SU-DHL-6 (cell line): ENCODE data around the gene M6PR.

ENCODE experiments used
- H2AFZ ChIP-seq: fragments of 200-600 bp; sonication (generic); 2 replicates; pipeline ENCODE4 v1.6.1; 2014; ENCODE audit warnings: low read depth, mild to moderate bottlenecking, moderate library complexity, mixed read lengths, antibody characterized with exemption, low read length; ENCODE audit not compliant: severe bottlenecking
- H3F3A ChIP-seq: fragments of 200-600 bp; shearing (Covaris generic); 2 replicates; pipeline ENCODE4 v1.6.0; 2016; ENCODE audit warnings: antibody characterized with exemption, mild to moderate bottlenecking; ENCODE audit not compliant: insufficient read depth
- H3K27ac ChIP-seq: fragments of 200-600 bp; sonication (generic); 2 replicates; pipeline ENCODE4 v1.5.1; 2016; ENCODE audit warnings: low read depth, mild to moderate bottlenecking, low read length, moderate library complexity, mixed read lengths
- H3K27me3 ChIP-seq: fragments of 200-600 bp; sonication (generic), shearing (Covaris generic); 2 replicates; pipeline ENCODE4 v1.6.0; 2014; ENCODE audit warnings: mild to moderate bottlenecking, low read length
- H3K36me3 ChIP-seq: fragments of 200-600 bp; sonication (generic); 2 replicates; pipeline ENCODE4 v1.6.1; 2014; ENCODE audit warnings: mild to moderate bottlenecking, low read length, mixed read lengths
- H3K4me2 ChIP-seq: fragments of 300-600, 200-600 bp; shearing (Covaris generic), sonication (generic); 2 replicates; pipeline ENCODE4 v1.6.0; 2014; ENCODE audit warnings: low read length, low read depth, mild to moderate bottlenecking; ENCODE audit not compliant: poor library complexity, severe bottlenecking
- H3K4me3 ChIP-seq: fragments of 200-600 bp; sonication (generic); 2 replicates; pipeline ENCODE4 v1.5.1; 2014; ENCODE audit warnings: antibody characterized with exemption, low read length, mild to moderate bottlenecking, mixed read lengths; ENCODE audit not compliant: insufficient read depth, poor library complexity, severe bottlenecking
- H3K79me2 ChIP-seq: fragments of 200-600 bp; sonication (generic); 2 replicates; pipeline ENCODE4 v1.6.1; 2014; ENCODE audit warnings: mild to moderate bottlenecking, low read length, moderate library complexity; ENCODE audit not compliant: insufficient read depth
- H3K9ac ChIP-seq: fragments of 200-600 bp; sonication (generic); 2 replicates; pipeline ENCODE4 v1.7.0; 2014; ENCODE audit warnings: mild to moderate bottlenecking, low read length
- H3K9me2 ChIP-seq: fragments of 200-600 bp; sonication (generic); replicated peaks from 2 replicates; pipeline ENCODE4 v1.6.1; 2014; ENCODE audit warnings: low read length; ENCODE audit not compliant: insufficient read depth
- H3K9me3 ChIP-seq: fragments of 200-600 bp; sonication (generic); 2 replicates; pipeline ENCODE4 v1.6.1; 2014; ENCODE audit warnings: low read length, mixed read lengths; ENCODE audit not compliant: insufficient read depth
- H4K20me1 ChIP-seq: fragments of 200-600 bp; sonication (generic); 2 replicates; pipeline ENCODE4 v1.6.1; 2014; ENCODE audit warnings: low read depth, mild to moderate bottlenecking, antibody characterized with exemption, low read length, moderate library complexity, mixed read lengths
- EZH2phosphoT487 ChIP-seq: fragments of 200-600 bp; sonication (generic), shearing (Covaris generic); conservative IDR thresholded peaks from 2 replicates; pipeline ENCODE4 v1.6.1; 2018; ENCODE audit warnings: mild to moderate bottlenecking, antibody characterized with exemption, low read length, moderate library complexity, mixed read lengths
- TF ChIP-seq, protein P1 (sequence below): fragments of 200-600 bp; sonication (generic); IDR thresholded peaks from one replicate; pipeline ENCODE4 v1.5.1; 2017; ENCODE audit warnings: antibody characterized with exemption, mild to moderate bottlenecking, low read length, moderate library complexity; ENCODE audit not compliant: insufficient read depth, poor library complexity, severe bottlenecking

M6PR gene

DNA sequence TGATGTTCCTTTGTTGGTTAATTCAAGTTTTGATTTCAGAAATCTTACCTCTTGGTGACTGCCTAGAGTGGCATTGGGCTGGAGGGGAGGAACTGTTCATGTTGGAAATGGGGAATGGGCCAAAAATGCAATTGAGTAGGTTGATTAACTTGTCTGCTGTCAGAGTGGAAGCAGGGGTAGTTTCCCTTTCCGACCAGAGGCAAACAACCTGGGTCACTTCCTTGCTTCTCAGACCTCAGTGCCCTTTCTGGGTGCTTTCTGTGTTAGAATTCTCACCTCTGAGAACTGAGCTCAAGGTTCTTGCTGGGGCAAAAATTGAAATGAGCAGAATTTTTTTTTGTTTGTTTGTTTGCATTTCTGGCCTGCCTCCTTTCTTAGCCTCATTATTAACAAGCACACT is 2.3 kb upstream of the M6PR start:
- H3K79me2 ChIP-seq = peaks cover 44% of the 10 kb centered on the region
- no peaks in the 10 kb centered on the region; the same call in 1 of the 2 replicates for H4K20me1 ChIP-seq
- H3K27ac ChIP-seq = no peak overlapping the region
- H2AFZ ChIP-seq = no peak overlapping the region
- peaks cover 6% of the 10 kb centered on the region for H3F3A ChIP-seq
- no peak overlapping the region for H3K4me3 ChIP-seq
- peak overlapping the region; percentile 96 for H3K4me2 ChIP-seq
- no peaks in the 10 kb centered on the region for H3K27me3 ChIP-seq
- no peak overlapping the region for H3K9ac ChIP-seq
- no peak for TF ChIP-seq EZH2phosphoT487
- TF ChIP-seq, protein P1, sequence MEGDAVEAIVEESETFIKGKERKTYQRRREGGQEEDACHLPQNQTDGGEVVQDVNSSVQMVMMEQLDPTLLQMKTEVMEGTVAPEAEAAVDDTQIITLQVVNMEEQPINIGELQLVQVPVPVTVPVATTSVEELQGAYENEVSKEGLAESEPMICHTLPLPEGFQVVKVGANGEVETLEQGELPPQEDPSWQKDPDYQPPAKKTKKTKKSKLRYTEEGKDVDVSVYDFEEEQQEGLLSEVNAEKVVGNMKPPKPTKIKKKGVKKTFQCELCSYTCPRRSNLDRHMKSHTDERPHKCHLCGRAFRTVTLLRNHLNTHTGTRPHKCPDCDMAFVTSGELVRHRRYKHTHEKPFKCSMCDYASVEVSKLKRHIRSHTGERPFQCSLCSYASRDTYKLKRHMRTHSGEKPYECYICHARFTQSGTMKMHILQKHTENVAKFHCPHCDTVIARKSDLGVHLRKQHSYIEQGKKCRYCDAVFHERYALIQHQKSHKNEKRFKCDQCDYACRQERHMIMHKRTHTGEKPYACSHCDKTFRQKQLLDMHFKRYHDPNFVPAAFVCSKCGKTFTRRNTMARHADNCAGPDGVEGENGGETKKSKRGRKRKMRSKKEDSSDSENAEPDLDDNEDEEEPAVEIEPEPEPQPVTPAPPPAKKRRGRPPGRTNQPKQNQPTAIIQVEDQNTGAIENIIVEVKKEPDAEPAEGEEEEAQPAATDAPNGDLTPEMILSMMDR = no peak
- H3K9me3 ChIP-seq = 0 out of 2 replicates have a peak, but pooled peaks cover 6% of the 10 kb centered on the region
- H3K9me2 ChIP-seq = no peaks in the 10 kb centered on the region
- H3K36me3 ChIP-seq = peaks cover 7% of the 10 kb centered on the region; the same call in 1 of the 2 replicates

DNA sequence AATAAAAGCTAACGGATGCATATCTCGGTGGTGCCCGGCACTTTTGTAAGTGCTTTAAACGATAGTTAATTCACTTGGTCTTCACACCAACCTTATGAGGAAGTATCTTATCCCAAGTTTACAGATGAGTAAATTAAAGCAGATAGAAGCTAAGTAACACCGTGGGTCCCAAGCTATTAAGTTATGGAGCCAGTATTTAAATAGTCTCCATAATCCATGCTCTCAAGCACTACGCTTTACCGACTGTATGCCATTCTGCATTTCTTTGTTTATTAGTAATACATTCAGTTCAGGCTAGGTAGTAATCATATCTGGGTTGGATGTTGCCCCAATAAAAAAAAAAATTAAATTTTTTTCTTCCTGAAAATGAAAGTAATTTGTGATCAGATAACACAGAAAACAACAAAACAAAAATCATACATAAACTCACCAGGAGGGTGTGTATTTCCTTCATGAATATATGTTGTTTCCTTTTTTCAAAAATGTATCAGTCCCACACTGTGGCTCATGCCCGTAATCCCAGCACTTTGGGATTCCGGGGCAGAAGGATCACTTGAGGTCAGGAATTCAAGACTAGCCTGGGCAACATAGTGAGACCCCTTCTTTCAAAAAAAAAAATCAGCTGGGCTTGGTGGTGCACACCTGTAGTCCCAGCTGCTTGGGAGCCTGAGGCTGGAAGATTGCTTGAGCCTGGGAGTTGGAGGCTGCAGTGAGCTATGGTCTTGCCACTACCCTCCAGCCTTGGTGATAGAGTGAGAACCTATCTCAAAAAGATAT is 1.4 kb upstream of the M6PR start:
- peaks cover 51% of the 10 kb centered on the region for H3K79me2 ChIP-seq
- peak overlapping the region; percentile 69 for H3K4me3 ChIP-seq
- peak overlapping the region; percentile 80 for H3K9ac ChIP-seq
- H2AFZ ChIP-seq = peak overlapping the region; percentile 69
- H3F3A ChIP-seq = peaks cover 6% of the 10 kb centered on the region
- H3K36me3 ChIP-seq = peaks cover 7% of the 10 kb centered on the region; the same call in 1 of the 2 replicates
- H3K9me2 ChIP-seq = no peaks in the 10 kb centered on the region
- H3K4me2 ChIP-seq = peak overlapping the region; percentile 96
- no peaks in the 10 kb centered on the region for H3K27me3 ChIP-seq
- peak overlapping the region; percentile 86 for H3K27ac ChIP-seq
- H3K9me3 ChIP-seq = 0 out of 2 replicates have a peak, but pooled peaks cover 6% of the 10 kb centered on the region
- H4K20me1 ChIP-seq = no peaks in the 10 kb centered on the region; the same call in 1 of the 2 replicates
- no peak for TF ChIP-seq EZH2phosphoT487
- TF ChIP-seq, protein P1 = no peak

DNA sequence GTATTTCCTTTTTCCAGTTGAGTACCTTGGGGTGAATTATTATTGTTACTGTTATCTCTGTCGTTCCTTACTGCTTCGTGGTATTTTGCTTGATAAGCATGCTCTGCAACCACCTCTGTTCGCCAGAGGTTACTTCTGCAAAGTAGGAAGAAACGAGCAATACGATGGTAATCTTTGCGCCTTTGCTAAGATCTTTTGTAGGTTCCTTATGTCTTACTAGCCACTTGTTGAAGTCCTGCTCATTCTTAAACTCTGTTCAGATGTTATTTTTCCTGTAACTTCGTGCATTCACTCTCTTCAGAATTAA is 729 bp upstream of the M6PR start:
- Histone ChIP-seq H3K9ac (peak overlapping the region; percentile 80), H3K4me3 (peak overlapping the region; percentile 69), H3K9me3 (0 out of 2 replicates have a peak, but pooled peaks cover 6% of the 10 kb centered on the region), H3K4me2 (peak overlapping the region; percentile 96), H3K27ac (peak overlapping the region; percentile 86), H3K27me3 (no peaks in the 10 kb centered on the region), H3K9me2 (no peaks in the 10 kb centered on the region), H4K20me1 (no peaks in the 10 kb centered on the region; the same call in 1 of the 2 replicates), H2AFZ (peak overlapping the region; percentile 69), H3F3A (peaks cover 6% of the 10 kb centered on the region), H3K79me2 (peaks cover 51% of the 10 kb centered on the region), H3K36me3 (peaks cover 7% of the 10 kb centered on the region; the same call in 1 of the 2 replicates)
- TF ChIP-seq EZH2phosphoT487 = no peak
- TF ChIP-seq, protein P1 = no peak
